ENCODE results near the gene TCAIM. TPM values are rescaled to one million over a fixed set of nuclear protein-coding genes. Genes with fewer than 3 reads are reported as not detected.

Gene TCAIM
- 23.1 and 28.1 TPM in 2 replicates for total RNA-seq

GRCh38 chr3:44338010-44338827, at the start of gene TCAIM:
Gene TCAIM (plus strand): TSS chr3:44338766. CDS start chr3:44354783, 16,017 bp downstream.

Other genes with a start within 250 kb of the TCAIM start
- gene TOPAZ1, start 96.9 kb upstream of the TCAIM start, total RNA-seq: not detected in 2 replicates
- gene ZNF445, start 138.9 kb downstream of the TCAIM start, total RNA-seq: 6.5 and 8.2 TPM in 2 replicates
- gene ZKSCAN7, start 216.4 kb downstream of the TCAIM start, total RNA-seq: 5.2 and 5.7 TPM in 2 replicates
- gene ZNF660, start 246.2 kb downstream of the TCAIM start, total RNA-seq: 1.1 and 1.5 TPM in 2 replicates